ENCODE measurements around the gene ITGB7. TPM values are rescaled to one million over a fixed set of nuclear protein-coding genes. Genes with fewer than 3 reads are reported as not detected.

The ITGB7 gene
- polyA plus RNA-seq, 1 of the 3 experiments (the other 2 are of a cell fraction) = 0.25 TPM

DNA sequence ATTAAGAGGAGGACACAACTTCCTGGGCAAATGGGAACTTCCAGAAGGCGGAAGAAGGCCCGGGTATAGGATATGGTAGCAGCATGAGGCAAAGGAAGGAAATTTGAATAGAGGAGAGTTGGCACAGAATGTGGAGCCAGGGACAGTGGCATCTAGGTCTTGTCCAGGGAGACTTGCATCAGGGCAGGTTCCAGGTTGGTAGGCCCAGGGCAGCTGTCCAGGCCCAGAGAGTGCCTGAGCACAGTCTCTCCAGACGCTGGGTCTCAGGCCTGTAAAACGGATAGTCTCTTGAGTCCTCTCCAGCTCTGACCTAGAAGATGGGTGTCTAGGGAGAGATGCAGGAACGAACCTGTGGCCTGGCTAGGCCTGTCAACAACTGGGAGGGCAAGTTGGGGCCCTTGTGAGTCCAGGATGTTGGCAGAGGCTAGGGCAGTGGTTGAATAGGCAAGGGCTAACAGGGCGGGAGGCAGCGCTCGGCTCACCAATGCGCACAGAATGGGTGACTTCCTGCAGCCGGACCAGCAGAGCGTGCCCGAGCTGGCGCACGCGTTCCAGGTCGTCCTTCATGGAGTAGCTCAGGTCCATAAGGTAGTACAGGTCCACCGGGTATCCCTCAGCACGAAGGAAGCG lies 9.9 kb downstream of the ITGB7 start:
- CTCF ChIA-PET = interaction anchor here (0.7 to 9.5 kb wide), 39 partner anchors 8 to 166 kb away, joined by 3 to 181 read pairs (median 5); partner anchors contain the start of genes AAAS, CSAD, ESPL1 and ITGB7
- no peak overlapping the region for H3K4me2 ChIP-seq
- WGBS (ENCODE audit: low lambda C conversion rate) = 92% methylated on average over 9 of the region's 19 CpGs
- H3K27me3 ChIP-seq (ENCODE audit: insufficient read depth) = no peaks in the 10 kb centered on the region
- peaks cover 2% of the 10 kb centered on the region for H3F3A ChIP-seq (replicated peaks; ENCODE audit: insufficient read depth)
- POLR2A ChIA-PET = interaction anchor here (0.9 to 1.0 kb wide), 2 partner anchors 13 to 38 kb away, joined by 3 to 4 read pairs; no protein-coding TSS in a partner anchor
- no peak overlapping the region for H3K4me3 ChIP-seq (ENCODE audit: low read depth in 2 of 2, low read length in 1 of 2)
- no peak overlapping the region for H2AFZ ChIP-seq (ENCODE audit: low read depth)
- TF ChIP-seq, protein P1, sequence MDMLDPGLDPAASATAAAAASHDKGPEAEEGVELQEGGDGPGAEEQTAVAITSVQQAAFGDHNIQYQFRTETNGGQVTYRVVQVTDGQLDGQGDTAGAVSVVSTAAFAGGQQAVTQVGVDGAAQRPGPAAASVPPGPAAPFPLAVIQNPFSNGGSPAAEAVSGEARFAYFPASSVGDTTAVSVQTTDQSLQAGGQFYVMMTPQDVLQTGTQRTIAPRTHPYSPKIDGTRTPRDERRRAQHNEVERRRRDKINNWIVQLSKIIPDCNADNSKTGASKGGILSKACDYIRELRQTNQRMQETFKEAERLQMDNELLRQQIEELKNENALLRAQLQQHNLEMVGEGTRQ (IDR thresholded peaks at IDR 0.05; ENCODE audit: borderline replicate concordance, low read depth, low read length) = no peak
- no peaks in the 10 kb centered on the region for H3K36me3 ChIP-seq (replicated peaks in 1 of 2; ENCODE audit: control insufficient read depth in 1 of 2, insufficient read depth in 2 of 2, low read length in 1 of 2)
- no peaks in the 10 kb centered on the region for H3K9me3 ChIP-seq
- no peaks in the 10 kb centered on the region for H3K9me2 ChIP-seq
- no peaks in the 10 kb centered on the region for H4K20me1 ChIP-seq (ENCODE audit: insufficient read depth)
- DNase-seq = no peak
- no peak overlapping the region for H3K27ac ChIP-seq (ENCODE audit: low read depth in 2 of 2, low read length in 1 of 2)
- H3K4me1 ChIP-seq (ENCODE audit: control insufficient read depth in 1 of 2, insufficient read depth in 2 of 2, low read depth in 1 of 2, low read length in 1 of 2) = no peaks in the 10 kb centered on the region; a peak in 1 of 4 replicates
- no peaks in the 10 kb centered on the region for H3K79me2 ChIP-seq (ENCODE audit: insufficient read depth)
- H3K9ac ChIP-seq = no peak overlapping the region

DNA sequence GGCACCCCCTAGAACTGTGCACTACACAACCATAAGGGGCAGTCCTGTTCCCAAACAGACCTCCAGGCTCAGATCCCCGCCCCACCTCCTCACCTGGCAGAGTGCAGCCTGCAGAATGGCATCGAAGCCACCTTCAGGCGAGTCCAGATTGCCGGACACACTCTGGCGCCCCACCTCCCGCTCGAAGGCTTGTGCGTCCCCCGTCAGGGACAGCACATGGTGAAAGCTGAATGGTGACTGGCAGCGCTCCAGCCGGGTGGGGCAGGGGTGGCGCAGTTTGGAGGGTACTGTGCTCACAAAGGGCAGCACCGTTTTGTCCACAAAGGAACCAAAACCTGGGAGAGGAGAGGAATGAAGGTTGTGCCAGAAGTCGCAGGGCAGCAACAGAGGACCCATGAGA lies 10.6 kb downstream of the ITGB7 start:
- Histone ChIP-seq H3K36me3 (replicated peaks in 1 of 2; ENCODE audit: control insufficient read depth in 1 of 2, insufficient read depth in 2 of 2, low read length in 1 of 2) (no peaks in the 10 kb centered on the region), H3K9me3 (no peaks in the 10 kb centered on the region), H3K4me3 (ENCODE audit: low read depth in 2 of 2, low read length in 1 of 2) (no peak overlapping the region), H3F3A (replicated peaks; ENCODE audit: insufficient read depth) (peaks cover 2% of the 10 kb centered on the region), H3K4me2 (no peak overlapping the region), H2AFZ (ENCODE audit: low read depth) (no peak overlapping the region), H3K9ac (no peak overlapping the region), H3K9me2 (no peaks in the 10 kb centered on the region), H4K20me1 (ENCODE audit: insufficient read depth) (no peaks in the 10 kb centered on the region), H3K79me2 (ENCODE audit: insufficient read depth) (no peaks in the 10 kb centered on the region), H3K4me1 (ENCODE audit: control insufficient read depth in 1 of 2, insufficient read depth in 2 of 2, low read depth in 1 of 2, low read length in 1 of 2) (no peaks in the 10 kb centered on the region; a peak in 1 of 4 replicates), H3K27me3 (ENCODE audit: insufficient read depth) (no peaks in the 10 kb centered on the region), H3K27ac (ENCODE audit: low read depth in 2 of 2, low read length in 1 of 2) (no peak overlapping the region)
- CTCF ChIA-PET = interaction anchor here (1.0 to 9.5 kb wide), 11 partner anchors 10 to 132 kb away, joined by 3 to 181 read pairs (median 37); partner anchors contain the start of genes AAAS, CSAD, ESPL1 and ITGB7
- POLR2A ChIA-PET = no interaction called here
- WGBS (ENCODE audit: low lambda C conversion rate) = 94% methylated on average over 14 of the region's 14 CpGs
- no peak for TF ChIP-seq TCF12 (IDR thresholded peaks at IDR 0.05)
- no peak for TF ChIP-seq MEF2A (IDR thresholded peaks at IDR 0.05; ENCODE audit: borderline replicate concordance, low read depth)
- TF ChIP-seq EZH2phosphoT487 (IDR thresholded peaks at IDR 0.05; ENCODE audit: borderline replicate concordance, low read depth) = no peak
- TF ChIP-seq, protein P2, sequence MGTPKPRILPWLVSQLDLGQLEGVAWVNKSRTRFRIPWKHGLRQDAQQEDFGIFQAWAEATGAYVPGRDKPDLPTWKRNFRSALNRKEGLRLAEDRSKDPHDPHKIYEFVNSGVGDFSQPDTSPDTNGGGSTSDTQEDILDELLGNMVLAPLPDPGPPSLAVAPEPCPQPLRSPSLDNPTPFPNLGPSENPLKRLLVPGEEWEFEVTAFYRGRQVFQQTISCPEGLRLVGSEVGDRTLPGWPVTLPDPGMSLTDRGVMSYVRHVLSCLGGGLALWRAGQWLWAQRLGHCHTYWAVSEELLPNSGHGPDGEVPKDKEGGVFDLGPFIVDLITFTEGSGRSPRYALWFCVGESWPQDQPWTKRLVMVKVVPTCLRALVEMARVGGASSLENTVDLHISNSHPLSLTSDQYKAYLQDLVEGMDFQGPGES (IDR thresholded peaks at IDR 0.05; ENCODE audit: low read depth, low read length) = no peak
- no peak for TF ChIP-seq POLR2AphosphoS5 (IDR thresholded peaks at IDR 0.05; ENCODE audit: low read depth, low read length)
- TF ChIP-seq, protein P3, sequence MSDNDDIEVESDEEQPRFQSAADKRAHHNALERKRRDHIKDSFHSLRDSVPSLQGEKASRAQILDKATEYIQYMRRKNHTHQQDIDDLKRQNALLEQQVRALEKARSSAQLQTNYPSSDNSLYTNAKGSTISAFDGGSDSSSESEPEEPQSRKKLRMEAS (IDR thresholded peaks at IDR 0.05; ENCODE audit: low read depth) = no peak
- no peak for TF ChIP-seq JUND (IDR thresholded peaks at IDR 0.05)
- TF ChIP-seq, protein P1 (IDR thresholded peaks at IDR 0.05; ENCODE audit: borderline replicate concordance, low read depth, low read length) = no peak
- TF ChIP-seq, protein P4, sequence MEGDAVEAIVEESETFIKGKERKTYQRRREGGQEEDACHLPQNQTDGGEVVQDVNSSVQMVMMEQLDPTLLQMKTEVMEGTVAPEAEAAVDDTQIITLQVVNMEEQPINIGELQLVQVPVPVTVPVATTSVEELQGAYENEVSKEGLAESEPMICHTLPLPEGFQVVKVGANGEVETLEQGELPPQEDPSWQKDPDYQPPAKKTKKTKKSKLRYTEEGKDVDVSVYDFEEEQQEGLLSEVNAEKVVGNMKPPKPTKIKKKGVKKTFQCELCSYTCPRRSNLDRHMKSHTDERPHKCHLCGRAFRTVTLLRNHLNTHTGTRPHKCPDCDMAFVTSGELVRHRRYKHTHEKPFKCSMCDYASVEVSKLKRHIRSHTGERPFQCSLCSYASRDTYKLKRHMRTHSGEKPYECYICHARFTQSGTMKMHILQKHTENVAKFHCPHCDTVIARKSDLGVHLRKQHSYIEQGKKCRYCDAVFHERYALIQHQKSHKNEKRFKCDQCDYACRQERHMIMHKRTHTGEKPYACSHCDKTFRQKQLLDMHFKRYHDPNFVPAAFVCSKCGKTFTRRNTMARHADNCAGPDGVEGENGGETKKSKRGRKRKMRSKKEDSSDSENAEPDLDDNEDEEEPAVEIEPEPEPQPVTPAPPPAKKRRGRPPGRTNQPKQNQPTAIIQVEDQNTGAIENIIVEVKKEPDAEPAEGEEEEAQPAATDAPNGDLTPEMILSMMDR (IDR thresholded peaks at IDR 0.05) = no peak
- no peak for TF ChIP-seq MXI1 (IDR thresholded peaks at IDR 0.05; ENCODE audit: low read depth, low read length)
- no peak for TF ChIP-seq RXRA (IDR thresholded peaks at IDR 0.05; ENCODE audit: borderline replicate concordance, low read depth)
- no peak for TF ChIP-seq RAD21 (IDR thresholded peaks at IDR 0.05; ENCODE audit: low read length)
- DNase-seq = no peak
